Calu3 (cell line): ENCODE results near the gene SCAP. TPM values are rescaled to one million over a fixed set of nuclear protein-coding genes. Genes with fewer than 3 reads are reported as not detected.
"Not testable (repeated sequence)": the region's sequence is repeated elsewhere in the genome, so short reads cannot be mapped to it uniquely, and the experiment has no call there.

ENCODE experiments used
- BruUV-seq: library from RNA; stranded (reverse); fragments of 400-500 nt; replicated peaks from 2 replicates; lab custom pipeline; 2021; lab: Mats Ljungman, UMichigan
- CTCF ChIA-PET: fragments of 300-600 bp; sonication (Branson Sonifier 250); formaldehyde crosslinking; loops from one replicate; lab custom pipeline; 2022; ENCODE audit warnings: antibody characterized with exemption; lab: Charles Lee
- DNase-seq: peaks from one replicate; pipeline ENCODE4 v3.0.0; 2022
- H3K27ac Mint-ChIP-seq: one replicate; pipeline ENCODE4 v1.8.0; 2022; ENCODE audit warnings: mixed read lengths; ENCODE audit not compliant: unreplicated experiment
- H3K27me3 Mint-ChIP-seq: one replicate; pipeline ENCODE4 v1.8.0; 2022; ENCODE audit warnings: mixed read lengths; ENCODE audit not compliant: unreplicated experiment
- H3K36me3 Mint-ChIP-seq: one replicate; pipeline ENCODE4 v1.8.0; 2022; ENCODE audit warnings: mild to moderate bottlenecking, moderate library complexity, mixed read lengths; ENCODE audit not compliant: insufficient read depth, unreplicated experiment
- H3K4me1 Mint-ChIP-seq: one replicate; pipeline ENCODE4 v1.8.0; 2022; ENCODE audit warnings: mild to moderate bottlenecking, low read depth, mixed read lengths; ENCODE audit not compliant: unreplicated experiment
- H3K4me3 Mint-ChIP-seq: one replicate; pipeline ENCODE4 v1.8.0; 2022; ENCODE audit warnings: mild to moderate bottlenecking, low read depth, moderate library complexity, mixed read lengths; ENCODE audit not compliant: unreplicated experiment
- H3K9me3 Mint-ChIP-seq: one replicate; pipeline ENCODE4 v1.8.0; 2022; ENCODE audit warnings: low read depth, mixed read lengths; ENCODE audit not compliant: unreplicated experiment
- intact Hi-C: fragments of 100-400 bp; cut with micrococcal nuclease; formaldehyde crosslinking; loops from one replicate; pipeline ENCODE4 v1.10.0; 2022; ENCODE audit not compliant: unreplicated experiment
- total RNA-seq: library from RNA; stranded (reverse); gene quantifications from 2 replicates; pipeline ENCODE4 v1.2.3, GENCODE V29; 2022
- TF ChIP-seq, protein P1 (sequence below): fragments of 200-600 bp; IDR thresholded peaks from one replicate; pipeline ENCODE4 v1.8.0; 2022; ENCODE audit warnings: antibody characterized with exemption; ENCODE audit not compliant: unreplicated experiment

SCAP gene
- total RNA-seq, 1 experiment from 2014 or later: 74.2 TPM

DNA sequence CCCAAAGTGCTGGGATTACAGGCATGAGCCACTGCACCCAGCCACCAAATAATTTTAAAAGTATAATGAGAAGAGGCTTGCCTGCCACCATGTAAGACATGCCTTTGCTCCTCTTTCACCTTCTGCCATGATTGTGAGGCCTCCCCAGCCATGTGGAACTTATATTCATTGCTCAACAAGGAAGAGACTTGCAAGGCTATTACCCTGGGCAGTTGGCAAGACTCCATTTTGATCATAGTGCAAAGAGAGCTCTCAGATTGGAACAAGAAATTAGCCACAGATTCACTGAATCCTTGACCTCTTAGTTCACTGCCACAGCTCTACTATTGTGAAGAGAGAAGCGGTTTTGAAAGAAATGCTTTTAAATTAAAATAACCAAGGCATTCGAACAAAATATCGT, 6.1 kb downstream of the SCAP start:
- H3K4me3 Mint-ChIP-seq: no peak overlapping the region
- H3K27me3 Mint-ChIP-seq: no peaks in the 10 kb centered on the region
- no peak overlapping the region for H3K27ac Mint-ChIP-seq
- H3K4me1 Mint-ChIP-seq: peaks cover 2% of the 10 kb centered on the region
- H3K36me3 Mint-ChIP-seq: peaks cover 15% of the 10 kb centered on the region
- intact Hi-C loops: no loop called here
- TF ChIP-seq, protein P1, sequence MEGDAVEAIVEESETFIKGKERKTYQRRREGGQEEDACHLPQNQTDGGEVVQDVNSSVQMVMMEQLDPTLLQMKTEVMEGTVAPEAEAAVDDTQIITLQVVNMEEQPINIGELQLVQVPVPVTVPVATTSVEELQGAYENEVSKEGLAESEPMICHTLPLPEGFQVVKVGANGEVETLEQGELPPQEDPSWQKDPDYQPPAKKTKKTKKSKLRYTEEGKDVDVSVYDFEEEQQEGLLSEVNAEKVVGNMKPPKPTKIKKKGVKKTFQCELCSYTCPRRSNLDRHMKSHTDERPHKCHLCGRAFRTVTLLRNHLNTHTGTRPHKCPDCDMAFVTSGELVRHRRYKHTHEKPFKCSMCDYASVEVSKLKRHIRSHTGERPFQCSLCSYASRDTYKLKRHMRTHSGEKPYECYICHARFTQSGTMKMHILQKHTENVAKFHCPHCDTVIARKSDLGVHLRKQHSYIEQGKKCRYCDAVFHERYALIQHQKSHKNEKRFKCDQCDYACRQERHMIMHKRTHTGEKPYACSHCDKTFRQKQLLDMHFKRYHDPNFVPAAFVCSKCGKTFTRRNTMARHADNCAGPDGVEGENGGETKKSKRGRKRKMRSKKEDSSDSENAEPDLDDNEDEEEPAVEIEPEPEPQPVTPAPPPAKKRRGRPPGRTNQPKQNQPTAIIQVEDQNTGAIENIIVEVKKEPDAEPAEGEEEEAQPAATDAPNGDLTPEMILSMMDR: no peak
- no peak for DNase-seq
- CTCF ChIA-PET: no interaction called here
- BruUV-seq: no TSS peak
- peaks cover 2% of the 10 kb centered on the region for H3K9me3 Mint-ChIP-seq

DNA sequence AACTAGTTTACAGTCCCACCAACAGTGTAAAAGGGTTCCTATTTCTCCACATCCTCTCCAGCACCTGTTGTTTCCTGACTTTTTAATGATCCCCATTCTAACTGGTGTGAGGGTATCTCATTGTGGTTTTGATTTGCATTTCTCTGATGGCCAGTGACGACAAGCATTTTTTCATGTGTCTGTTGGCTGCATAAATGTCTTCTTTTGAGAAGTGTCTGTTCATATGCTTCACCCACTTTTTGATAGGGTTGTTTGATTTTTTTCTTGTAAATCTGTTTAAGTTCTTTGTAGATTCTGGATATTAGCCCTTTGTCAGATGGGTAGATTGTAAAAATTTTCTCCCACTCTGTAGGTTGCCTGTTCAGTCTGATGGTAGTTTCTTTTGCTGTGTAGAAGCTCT, 7.4 kb downstream of the SCAP start:
- H3K4me3 Mint-ChIP-seq, H3K9me3 Mint-ChIP-seq, DNase-seq, H3K27ac Mint-ChIP-seq, H3K4me1 Mint-ChIP-seq, H3K36me3 Mint-ChIP-seq, BruUV-seq, H3K27me3 Mint-ChIP-seq, intact Hi-C loops: not testable (repeated sequence)
- CTCF ChIA-PET: interaction anchor here (0.6 kb wide), 1 partner anchor 136 kb away, joined by 3 read pairs; no protein-coding TSS in a partner anchor

DNA sequence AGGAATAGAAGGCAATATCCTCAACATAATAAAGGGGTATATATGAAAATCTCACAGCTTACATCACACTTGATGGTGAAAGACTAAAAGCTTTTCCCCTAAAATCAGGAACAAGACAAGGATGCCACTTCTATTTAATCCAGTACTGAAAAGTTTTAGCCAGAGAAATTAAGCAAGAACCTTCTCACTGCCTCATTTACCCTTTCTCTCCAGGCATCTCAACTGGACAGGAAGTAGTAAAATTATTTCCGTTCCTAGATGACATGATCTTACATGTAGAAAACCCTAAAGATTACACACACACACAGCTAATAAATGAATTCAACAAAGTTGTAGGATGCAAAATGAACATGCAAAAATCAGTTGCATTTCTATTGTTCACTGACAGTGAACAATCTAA, 11.2 kb downstream of the SCAP start:
- intact Hi-C loops: no loop called here
- Mint-ChIP-seq H3K27ac (no peak overlapping the region), H3K36me3 (peaks cover 6% of the 10 kb centered on the region), H3K9me3 (peaks cover 2% of the 10 kb centered on the region), H3K4me1 (no peaks in the 10 kb centered on the region), H3K27me3 (no peaks in the 10 kb centered on the region), H3K4me3 (no peak overlapping the region)
- BruUV-seq: no TSS peak
- TF ChIP-seq, protein P1: no peak
- CTCF ChIA-PET: no interaction called here
- DNase-seq: no peak

DNA sequence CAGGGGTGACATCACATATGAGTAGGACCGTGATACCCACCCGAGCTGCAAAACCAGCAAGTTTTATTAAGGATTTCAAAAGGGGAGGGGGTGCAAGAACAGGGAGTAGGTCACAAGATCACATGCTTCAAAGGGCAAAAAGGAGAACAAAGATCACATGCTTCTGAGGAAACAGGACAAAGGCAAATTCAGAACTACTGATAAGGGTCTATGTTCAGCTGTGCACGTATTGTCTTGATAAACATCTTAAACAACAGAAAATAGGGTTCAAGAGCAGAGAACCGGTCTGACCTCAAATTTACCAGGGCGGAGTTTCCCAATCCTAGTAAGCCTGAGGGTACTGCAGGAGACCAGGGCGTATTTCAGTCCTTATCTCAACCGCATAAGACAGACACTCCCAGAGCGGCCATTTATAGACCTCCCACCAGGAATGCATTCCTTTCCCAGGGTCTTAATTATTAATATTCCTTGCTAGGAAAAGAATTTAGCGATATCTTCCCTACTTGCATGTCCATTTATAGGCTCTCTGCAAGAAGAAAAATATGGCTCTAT, 16.1 kb downstream of the SCAP start:
- H3K4me1 Mint-ChIP-seq, H3K4me3 Mint-ChIP-seq, H3K36me3 Mint-ChIP-seq, H3K27me3 Mint-ChIP-seq, CTCF ChIA-PET, BruUV-seq, H3K27ac Mint-ChIP-seq, intact Hi-C loops, H3K9me3 Mint-ChIP-seq, DNase-seq: not testable (repeated sequence)

DNA sequence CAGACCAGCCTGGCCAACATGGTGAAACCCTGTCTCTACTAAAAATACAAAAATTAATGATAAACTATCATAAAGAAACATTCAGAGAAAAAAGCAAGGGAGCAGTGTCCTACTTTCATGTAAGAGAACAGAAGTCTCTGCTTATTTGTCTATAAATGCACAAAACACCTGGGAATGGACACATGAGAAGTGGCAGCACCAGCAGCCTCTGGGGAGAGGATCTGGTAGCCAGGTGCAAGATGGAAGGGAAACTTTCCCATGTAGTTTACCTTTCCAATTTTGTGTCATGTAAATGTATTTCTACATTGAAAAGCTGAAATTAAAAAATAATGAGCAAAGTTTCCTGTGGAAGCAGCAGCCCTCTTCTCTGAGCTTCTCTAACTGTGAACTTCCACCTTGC, 18.8 kb downstream of the SCAP start:
- intact Hi-C loops: no loop called here
- Mint-ChIP-seq H3K4me1 (no peaks in the 10 kb centered on the region), H3K27ac (no peak overlapping the region), H3K4me3 (no peak overlapping the region), H3K9me3 (no peaks in the 10 kb centered on the region), H3K36me3 (peaks cover 4% of the 10 kb centered on the region), H3K27me3 (no peaks in the 10 kb centered on the region)
- CTCF ChIA-PET: interaction anchor here (0.8 kb wide), 1 partner anchor 14 kb away, joined by 3 read pairs; no protein-coding TSS in a partner anchor
- no TSS peak for BruUV-seq
- DNase-seq: no peak
- TF ChIP-seq, protein P1: no peak
